ENCODE measurements around the gene BABAM2.
"Not testable (repeated sequence)": the region's sequence is repeated elsewhere in the genome, so short reads cannot be mapped to it uniquely, and the experiment has no call there.

BABAM2 gene

GRCh38 chr2:27988718-27989117 lies 98.2 kb downstream of the BABAM2 start:
- no peak for DNase-seq

DNA sequence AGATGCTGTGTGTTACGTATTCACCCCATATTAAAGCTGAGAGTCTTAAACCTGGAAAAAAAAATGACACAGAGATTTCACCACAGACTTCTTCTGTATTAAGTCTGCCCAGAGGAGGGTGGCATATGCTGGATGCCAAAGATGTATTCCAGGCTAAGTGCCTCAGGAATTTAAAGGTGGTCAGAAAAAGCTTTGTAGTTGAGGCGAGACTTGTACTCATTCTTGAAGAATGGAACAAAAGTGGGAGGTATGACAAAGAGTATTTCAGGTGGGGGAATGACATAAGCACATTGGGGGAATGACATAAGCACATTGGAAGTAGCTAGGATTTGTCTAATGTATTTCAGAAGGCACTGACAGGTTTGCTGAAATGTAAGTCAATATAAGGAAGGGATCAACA lies 98.6 kb downstream of the BABAM2 start:
- no peak for DNase-seq

DNA sequence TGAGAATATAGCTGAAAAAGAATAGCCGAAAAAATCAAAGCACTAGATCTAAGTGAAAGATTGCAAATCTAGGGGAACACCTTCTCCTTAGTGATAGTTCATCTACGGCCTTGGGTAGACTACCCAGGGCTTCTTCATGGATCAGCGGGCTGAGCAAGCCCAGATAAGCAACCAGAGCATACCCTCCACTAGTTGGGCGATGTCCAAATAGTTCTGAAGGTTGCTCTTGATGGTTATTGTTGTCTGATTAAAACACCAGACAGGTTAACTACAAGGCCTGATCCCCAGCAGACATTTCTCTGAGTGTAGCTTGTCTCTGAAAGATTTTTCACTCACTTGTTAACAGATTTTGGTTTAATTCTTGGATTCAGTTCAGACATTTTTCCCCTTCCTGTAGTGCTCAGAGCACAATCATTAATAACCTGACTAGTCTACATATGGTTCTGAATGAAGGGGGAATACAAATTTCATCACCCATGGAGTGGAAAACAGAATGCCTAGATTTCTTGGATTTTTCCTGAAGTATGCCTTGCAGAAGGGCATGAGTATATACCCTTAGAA lies 99.6 kb downstream of the BABAM2 start:
- DNase-seq = no peak

DNA sequence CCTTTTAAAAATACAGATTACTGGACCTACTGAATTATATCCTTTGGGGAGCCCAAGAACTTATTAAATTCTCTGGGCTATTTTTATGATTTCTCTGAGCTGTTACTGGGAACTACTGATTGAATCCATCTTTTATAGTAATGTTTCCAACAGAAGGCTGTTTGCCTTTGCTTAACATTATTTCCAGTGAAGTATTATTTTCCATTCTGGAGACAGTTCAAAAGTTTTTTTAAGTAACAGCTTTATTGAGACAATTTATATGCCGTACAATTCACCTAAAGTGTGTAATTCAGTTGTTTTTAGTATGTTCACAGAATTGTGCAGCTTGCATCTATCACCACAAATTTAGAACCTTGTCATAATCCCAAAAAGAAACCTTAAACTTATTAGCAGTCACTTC lies 100.6 kb downstream of the BABAM2 start:
- no peak for DNase-seq

- no peak for DNase-seq
Measured at GRCh38 chr2:27992787-27993401, 102.4 kb downstream of the BABAM2 start.

- no peak for DNase-seq
Measured at GRCh38 chr2:27993402-27993787, 102.9 kb downstream of the BABAM2 start.

GRCh38 chr2:27993950-27994728 lies 103.6 kb downstream of the BABAM2 start:
- DNase-seq = no peak

DNA sequence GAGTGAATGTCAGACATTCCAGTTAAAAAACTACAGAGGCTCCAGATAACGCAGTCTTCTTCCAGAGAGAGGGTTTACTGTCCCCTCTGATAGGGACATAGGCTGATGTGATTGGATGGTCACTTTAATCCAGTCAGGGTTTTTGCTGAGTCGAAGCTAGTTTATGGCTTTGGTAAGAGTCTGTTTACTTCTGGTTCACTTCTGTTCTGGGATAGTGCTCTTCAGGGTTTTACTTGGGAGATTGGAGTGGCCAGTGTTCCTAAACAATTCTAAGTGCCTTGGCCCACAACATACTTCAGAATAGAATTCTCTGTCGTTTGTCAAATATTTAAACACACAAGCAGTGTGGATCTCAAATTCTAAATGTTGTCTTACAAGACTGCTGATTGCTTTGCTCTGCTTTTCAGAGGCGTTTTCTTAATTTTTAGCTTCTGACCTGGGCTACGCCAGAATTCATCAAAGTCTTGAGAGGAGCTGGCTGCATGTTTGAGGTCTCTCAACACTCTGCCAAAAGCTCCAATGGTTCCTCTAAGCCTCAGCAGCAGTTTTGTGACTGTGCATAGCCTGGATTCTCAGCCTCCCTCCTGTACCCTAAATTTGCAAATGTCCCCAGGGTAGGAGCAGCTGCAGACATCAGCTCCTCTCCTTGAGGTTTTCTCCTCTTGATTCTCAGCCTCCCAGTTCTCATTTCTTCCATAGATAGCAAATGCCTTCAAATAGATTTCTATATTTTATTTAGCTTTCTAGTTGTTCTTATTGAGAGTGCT lies 105.8 kb downstream of the BABAM2 start:
- DNase-seq = no peak

- DNase-seq = no peak
Measured at GRCh38 chr2:28000287-28000686, 109.8 kb downstream of the BABAM2 start.

- DNase-seq = no peak
Measured at GRCh38 chr2:28002181-28002580, 111.7 kb downstream of the BABAM2 start.

DNA sequence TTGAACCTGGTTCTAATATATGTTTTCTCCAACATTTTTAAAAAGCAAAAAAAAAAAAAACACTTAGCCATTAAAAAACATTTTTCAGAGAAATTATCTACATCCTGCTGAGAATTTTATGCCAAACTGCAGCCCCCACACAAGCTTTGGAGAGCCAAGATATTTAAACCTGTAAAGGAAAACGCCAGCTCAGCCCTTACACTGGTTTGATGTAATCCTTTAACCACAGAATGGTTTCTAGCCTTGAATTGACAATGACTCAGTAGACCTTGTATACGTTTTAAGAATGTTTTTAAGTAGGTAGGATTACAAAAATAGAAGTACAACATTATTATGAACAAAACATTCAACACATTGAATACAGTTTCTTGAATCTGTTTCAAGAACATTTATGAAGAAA lies 113.6 kb downstream of the BABAM2 start:
- no peak for DNase-seq

DNA sequence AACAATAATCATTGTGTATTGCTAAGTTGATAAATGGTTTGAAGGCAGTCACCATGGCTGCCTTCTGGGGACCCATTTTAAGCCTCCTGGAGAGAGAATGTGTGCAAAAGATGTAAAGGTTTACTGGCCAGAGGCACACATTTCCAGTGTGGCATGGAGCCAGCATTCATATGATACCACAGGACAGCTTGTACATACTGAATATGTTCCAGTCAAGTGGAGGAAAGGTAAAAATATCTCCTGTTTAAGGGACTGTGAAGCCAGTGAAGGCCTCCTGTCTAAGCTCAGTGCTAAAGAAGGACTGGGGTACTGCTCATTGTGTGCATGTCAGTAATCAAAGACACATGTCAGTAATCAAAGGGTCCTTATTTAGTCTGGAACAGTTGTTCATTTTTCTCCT lies 119.2 kb downstream of the BABAM2 start:
- no peak for DNase-seq

- DNase-seq = no peak
Measured at GRCh38 chr2:28011322-28011737, 120.8 kb downstream of the BABAM2 start.

DNA sequence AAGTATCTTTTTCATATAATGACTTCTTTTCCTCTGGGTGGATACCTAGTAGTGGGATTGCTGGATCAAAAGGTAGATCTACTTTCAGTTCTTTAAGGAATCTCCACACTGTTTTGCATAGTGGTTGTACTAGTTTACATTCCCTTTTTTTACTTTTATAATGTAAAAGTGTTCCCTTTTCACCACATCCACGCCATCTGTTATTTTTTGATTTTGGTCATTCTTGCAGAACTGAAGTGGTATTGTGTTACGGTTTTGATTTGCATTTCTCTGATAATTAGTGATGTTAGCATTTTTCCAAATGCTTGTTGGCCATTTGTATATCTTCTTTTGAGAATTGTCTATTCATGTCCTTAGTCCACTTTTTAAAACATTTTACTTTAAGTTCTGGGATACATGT lies 127.9 kb downstream of the BABAM2 start:
- not testable (repeated sequence) for DNase-seq

GRCh38 chr2:28019521-28019920 lies 129.0 kb downstream of the BABAM2 start:
- not testable (repeated sequence) for DNase-seq

DNA sequence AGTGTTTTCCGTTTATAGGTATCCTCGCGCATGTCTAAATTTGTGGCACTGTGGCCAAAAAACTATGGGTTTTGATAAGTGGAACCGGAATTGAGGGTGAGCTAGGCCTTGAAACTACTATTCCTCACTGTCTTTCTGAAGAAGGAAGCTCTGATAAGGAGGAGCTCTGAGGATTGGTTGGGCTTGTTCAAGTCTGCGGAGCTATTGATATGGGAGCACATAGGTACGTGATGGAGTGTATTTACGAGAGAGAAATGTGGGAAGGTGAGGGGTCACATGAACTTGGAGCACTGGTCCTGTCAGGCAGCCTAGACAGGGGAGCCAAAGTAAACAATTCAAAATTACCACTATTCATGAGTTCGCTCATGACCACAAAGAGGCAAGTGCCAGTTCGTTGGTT lies 131.4 kb downstream of the BABAM2 start:
- no peak for DNase-seq

DNA sequence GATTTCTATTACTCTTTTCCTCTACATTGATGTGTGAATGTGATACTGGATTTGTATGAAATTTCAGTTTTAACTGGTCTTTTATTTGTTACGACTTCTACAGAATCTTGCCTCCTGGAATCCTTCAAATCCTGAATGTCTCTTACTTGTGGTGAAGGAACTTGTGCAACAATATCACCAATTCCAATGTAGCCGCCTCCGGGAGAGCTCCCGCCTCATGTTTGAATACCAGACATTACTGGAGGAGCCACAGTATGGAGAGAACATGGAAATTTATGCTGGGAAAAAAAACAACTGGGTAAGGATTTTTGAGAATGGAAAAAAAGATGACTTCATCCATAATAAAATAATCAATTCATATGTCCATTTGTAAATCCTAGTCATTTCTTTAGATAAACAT lies 134.6 kb downstream of the BABAM2 start:
- no peak for DNase-seq

GRCh38 chr2:28026230-28026629 lies 135.7 kb downstream of the BABAM2 start:
- not testable (repeated sequence) for DNase-seq

- no peak for DNase-seq
Measured at GRCh38 chr2:28028025-28028424, 137.5 kb downstream of the BABAM2 start.

GRCh38 chr2:28030600-28030999 lies 140.1 kb downstream of the BABAM2 start:
- DNase-seq = no peak

GRCh38 chr2:28032816-28033215 lies 142.3 kb downstream of the BABAM2 start:
- no peak for DNase-seq

DNA sequence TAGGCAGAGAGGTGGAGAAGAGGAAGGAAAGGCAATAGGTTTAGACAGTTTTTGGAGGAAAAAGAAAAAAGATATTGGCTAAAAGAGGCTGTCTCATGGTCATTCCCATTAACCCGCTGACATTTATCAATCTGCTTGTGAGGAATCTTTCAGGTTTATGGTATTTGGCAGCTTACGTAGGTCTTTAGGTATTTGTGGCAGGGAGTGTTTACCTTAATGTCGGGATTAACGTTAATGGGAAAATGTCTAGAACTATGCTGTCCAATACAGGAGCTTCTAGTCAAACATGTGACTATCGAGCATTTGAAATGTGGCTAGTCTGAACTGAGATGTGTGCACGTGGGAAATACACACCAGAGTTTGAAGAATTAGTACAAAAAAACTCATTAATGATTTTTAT lies 144.2 kb downstream of the BABAM2 start:
- no peak for DNase-seq

DNA sequence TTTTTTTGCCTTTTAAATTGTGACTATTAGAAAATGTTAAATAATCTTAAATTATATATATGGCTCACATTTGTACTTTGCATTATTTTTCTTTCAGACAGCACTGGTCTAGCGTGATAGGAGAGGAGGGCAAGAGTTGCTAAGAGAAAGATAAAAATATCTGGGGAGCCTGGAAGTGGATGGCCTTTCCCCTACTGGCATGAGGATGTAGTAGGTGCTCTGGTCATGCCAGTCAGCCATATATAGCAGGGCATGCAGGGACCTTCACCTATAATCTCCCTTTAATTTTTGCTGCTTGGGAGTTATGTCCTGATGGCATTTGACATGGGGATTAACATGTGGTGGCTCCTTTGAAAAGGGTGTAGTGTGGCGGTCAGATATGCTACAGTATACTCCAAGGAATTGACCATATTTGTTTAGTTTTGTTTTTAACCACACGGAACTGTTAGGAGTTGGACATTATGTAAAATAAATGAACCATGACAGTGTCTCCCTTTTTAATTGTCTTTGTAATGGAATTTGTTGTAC lies 144.7 kb downstream of the BABAM2 start:
- no peak for DNase-seq
